ENCODE results near the gene CMTR2. TPM values are rescaled to one million over a fixed set of nuclear protein-coding genes. Genes with fewer than 3 reads are reported as not detected.

Gene CMTR2
- 33.8 and 40.2 TPM in 2 replicates for total RNA-seq

GRCh38 chr16:71288890-71289731 lies at the start of gene CMTR2:
TSS of gene CMTR2 (minus strand) at chr16:71289402. CDS start at chr16:71285920, 3,482 bp downstream.

Other genes with a start within 250 kb of the CMTR2 start
- 0.11 and 2.0 TPM in 2 replicates for gene HYDIN, start 58.7 kb downstream of the CMTR2 start, total RNA-seq
- not detected in 2 replicates for gene CALB2, start 69.3 kb upstream of the CMTR2 start, total RNA-seq
- not detected in 2 replicates for gene TLE7, start 152.7 kb upstream of the CMTR2 start, total RNA-seq
- 5.0 and 5.1 TPM in 2 replicates for gene ZNF23, start 172.8 kb upstream of the CMTR2 start, total RNA-seq
- 2.8 and 4.7 TPM in 2 replicates for gene ZNF19, start 199.9 kb upstream of the CMTR2 start, total RNA-seq
- not detected in 2 replicates for gene CHST4, start 237.0 kb upstream of the CMTR2 start, total RNA-seq

Measured in placental epithelial cell (primary cell).